Lung microvascular endothelial cell (primary cell): ENCODE data around the gene HACL1. TPM values are rescaled to one million over a fixed set of nuclear protein-coding genes. Genes with fewer than 3 reads are reported as not detected.
"Not testable (repeated sequence)": the region's sequence is repeated elsewhere in the genome, so short reads cannot be mapped to it uniquely, and the experiment has no call there.

ENCODE experiments used
- DNase-seq, 2 donors: peaks; one replicate each; pipeline versions ENCODE4 v3.0.0 to v3.0.0-alpha.2; 2010; ENCODE audit warnings: low read depth in 2 of 2
- total RNA-seq: library from RNA; depleted of rRNA; stranded (reverse); fragments of >200 nt; gene quantifications from 2 replicates; pipeline ENCODE4 v1.2.1, GENCODE V29; 2014

Gene HACL1
- total RNA-seq, 1 donor from 2014 or later = 26.2 TPM

DNA sequence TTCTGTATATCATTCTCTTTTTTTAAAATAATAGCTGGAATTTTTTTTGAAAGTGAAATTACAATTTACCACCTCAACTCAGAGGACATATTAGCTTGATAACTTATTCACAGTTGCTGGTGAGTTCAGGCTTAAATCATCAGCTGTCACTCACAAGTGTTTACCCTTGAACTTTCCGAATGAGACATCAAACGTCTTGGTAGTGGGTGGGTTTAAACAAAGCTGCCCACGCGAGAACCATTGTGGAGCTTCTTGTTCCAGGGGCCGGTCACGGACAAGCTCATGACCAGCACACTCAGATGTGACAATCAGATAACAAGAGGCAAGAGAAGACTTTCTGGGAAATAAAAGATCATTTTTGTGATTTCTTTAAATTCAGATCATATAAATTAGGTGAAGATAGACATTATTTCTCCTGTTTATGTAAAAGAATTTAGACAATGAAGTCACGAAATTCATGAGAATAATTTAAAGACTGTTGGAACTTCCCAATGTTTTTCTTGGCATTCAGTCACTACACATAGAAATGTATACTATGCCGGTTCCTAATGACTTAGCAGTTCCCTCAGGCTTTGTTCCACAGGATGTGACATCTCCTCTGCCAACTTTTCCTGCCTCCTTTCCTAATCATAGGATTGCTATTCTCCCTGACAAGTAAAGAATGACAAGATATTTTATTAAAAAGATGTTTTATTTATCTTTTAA, 29.4 kb upstream of the HACL1 start:
- peak; percentile 91 to 94 for DNase-seq

DNA sequence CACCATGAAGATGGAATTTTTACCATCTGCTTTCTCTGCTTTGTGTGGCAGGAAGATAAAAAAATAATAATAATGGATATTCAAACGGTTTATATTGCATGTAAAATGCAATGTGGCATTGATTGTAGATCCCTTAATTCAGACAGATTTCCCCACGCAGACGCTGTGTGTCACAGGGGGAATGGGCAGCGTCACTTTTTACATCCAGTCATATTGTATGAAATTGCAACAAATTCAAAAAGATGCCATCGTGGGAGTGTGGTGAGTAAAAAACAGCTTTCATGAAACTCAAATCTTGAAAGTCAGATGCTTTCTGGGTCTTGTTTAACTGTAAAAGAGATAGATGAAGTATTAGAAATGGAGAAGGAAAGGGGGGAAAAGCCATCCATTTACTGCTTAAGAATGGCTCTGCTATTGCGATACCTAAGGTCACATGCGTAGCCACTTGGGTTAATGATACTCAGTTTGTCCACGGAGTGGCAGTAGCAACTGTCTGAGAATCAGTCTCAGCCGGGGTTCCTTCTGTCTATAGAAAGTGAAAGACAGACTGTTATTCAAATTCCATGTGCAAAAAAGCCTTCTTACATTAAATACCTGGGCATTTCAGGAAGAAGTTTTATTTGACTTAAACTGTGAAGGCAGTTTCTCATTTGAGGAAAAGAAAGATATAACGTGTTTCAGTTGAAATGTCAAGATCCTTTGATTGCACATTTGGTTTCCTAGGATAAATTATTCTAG, 28.7 kb upstream of the HACL1 start:
- DNase-seq = peak; percentile 90 to 93

DNA sequence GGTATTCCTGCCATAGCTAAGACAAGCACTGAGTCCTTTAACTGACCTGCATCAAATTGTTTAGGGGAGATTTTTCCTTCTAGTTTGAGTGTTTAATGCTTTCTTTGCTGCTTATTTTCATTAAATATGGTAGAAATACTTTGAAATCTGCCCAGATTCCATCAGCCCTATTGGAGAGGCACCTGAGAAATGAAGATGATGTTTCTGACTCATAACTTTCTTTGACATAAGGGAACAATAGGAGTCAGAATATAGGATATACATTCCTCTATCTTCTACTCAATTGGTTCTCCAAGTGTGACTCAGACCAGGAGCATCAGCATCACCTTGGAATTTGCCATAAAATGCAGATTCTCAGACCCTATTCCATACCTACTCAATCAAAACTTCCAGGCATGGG, 27.6 kb upstream of the HACL1 start:
- DNase-seq = no peak

DNA sequence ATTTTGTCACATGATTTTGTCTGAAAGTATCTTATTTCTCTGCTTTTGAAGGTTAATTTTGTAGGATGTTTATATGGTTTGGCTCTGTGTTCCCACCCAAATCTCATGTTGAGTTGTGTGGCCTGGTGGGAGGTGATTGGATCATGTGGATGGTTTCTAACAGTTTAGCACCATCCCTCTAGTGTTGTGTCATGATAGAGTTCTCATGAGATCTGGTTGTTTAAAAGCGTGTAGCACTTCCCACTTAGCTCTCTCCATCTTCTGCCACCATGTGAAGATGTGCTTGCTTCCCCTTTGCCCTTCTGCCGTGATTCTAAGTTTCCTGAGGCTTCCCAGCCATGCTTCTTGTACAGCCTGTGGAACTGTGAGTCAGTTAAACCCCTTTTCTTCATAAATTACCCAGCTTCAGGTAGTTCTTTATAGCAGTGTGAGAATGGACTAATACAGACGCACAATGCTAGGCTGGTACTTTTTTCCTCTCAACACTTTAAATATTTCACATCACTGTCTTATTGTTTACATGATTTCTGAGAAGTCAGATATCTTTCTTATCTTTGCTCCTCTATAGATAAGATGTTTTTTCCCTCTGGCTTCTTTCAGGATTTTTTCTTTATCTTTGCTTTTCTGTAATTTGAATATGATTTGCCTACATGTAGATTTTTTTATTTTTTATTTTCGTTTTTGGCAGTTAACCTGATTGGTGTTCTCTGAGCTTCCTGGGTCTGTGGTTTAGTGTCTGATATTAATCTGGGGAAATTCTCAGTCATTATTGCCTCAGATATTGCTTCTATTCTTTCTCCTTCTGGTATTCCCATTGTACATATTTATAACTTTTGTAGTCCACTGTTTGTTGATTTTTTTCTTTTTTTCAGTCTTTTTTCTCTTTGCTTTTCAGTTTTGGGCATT, 22.4 kb upstream of the HACL1 start:
- DNase-seq = no peak

DNA sequence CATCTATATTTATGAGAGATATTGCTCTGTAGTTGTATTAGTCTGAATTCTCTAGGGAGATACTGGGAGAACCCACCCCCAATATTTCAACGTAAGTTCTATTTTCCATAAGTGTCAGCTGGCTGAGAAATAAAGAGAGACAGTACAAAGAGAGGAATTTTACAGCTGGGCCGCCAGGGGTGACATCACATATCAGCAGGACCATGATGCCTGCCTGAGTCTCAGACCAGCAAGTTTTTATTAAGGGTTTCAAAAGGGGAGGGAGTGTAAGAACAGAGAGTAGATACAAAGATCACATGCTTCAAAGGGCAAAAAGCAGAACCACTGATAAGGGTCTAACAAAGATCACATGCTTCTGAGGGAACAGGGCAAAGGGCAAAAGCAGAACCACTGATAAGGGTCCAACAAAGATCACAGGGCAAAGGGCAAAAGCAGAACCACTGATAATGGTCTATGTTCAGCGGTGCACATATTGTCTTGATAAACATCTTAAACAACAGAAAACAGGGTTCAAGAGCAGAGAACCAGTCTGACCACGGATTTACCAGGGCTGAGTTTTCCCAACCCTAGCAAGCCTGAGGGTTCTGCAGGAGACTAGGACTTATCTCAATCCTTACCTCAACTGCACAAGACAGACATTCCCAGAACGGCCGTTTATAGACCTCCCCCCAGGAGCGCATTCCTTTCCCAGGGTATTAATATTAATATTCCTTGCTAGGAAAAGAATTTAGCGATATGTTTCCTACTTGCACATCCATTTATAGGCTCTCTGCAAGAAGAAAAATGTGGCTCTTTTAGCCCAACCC, 18.5 kb upstream of the HACL1 start:
- not testable (repeated sequence) for DNase-seq

DNA sequence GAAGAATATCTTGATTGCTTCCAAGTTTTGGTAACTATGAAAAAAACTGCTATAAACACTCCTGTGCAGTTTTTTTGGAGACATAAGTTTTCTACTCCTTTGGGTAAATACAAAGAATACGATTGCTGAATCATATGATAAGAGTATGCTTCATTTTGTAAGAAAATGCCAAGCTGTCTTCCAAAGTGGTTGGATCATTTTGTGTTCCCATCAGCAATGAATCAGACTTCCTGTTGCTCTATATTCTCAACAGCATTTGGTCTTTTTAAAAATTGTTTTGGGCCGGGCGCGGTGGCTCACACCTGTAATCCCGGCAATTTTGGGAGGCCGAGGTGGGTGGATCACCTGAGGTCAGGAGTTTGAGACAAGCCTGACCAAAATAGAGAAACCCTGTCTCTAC, 14.7 kb upstream of the HACL1 start:
- DNase-seq = peak in 1 of 2 donors; percentile 63

DNA sequence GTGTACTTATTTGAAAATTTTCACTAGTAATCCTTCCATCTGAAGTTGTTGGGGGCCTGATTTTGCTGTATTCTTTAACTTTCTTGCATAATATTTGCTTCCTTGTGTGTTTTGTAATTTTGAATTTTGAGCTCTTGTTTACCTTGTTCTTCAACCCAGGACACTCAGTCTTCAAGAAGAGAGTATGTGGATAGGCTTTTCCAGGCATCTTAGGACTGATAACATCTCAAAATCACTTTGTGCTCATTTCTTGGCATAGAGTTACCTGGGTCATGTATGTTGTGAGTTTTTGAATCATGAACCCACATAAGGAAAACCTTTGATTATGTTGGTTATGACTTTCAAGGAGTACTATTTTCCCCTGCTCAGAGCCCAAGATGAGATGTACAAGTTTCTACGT, 13.6 kb upstream of the HACL1 start:
- DNase-seq = no peak

DNA sequence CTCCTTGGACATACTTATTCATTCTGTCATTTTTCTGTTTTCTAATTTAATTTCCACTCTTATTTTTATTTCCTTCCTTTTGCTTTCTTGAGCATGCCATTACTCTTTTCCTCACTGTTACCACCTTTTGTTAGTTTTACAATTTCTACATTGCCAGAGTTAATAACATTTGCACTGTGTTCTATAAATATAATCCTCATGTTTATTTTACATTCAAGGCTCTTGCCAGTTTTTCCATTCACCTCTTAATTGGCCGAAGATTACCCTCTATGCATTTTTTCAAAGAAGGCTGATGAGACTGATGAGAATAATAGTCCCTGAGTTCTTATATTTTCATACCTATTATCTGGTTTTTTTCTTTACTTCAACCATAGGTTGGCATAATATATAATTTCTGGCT, 10.6 kb upstream of the HACL1 start:
- DNase-seq = no peak

DNA sequence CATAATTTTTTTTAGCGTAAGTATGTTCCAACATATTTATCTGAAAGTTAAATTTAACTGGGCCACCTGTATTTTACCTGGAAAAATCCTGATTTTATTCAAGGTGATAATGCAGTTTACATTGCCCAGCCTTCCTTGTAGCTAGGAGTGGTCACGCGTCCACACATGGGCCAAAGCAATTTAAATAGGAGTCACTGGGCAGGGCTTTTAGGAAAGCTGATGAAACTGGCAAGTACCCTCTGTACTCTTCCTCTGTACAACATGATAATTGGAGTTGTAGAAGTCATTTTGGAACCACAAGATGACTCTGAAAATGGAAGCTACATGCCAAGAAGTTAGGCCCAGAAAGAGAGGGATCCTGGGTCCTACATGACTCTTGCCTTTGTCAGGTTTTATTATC, 9.6 kb upstream of the HACL1 start:
- DNase-seq = no peak

DNA sequence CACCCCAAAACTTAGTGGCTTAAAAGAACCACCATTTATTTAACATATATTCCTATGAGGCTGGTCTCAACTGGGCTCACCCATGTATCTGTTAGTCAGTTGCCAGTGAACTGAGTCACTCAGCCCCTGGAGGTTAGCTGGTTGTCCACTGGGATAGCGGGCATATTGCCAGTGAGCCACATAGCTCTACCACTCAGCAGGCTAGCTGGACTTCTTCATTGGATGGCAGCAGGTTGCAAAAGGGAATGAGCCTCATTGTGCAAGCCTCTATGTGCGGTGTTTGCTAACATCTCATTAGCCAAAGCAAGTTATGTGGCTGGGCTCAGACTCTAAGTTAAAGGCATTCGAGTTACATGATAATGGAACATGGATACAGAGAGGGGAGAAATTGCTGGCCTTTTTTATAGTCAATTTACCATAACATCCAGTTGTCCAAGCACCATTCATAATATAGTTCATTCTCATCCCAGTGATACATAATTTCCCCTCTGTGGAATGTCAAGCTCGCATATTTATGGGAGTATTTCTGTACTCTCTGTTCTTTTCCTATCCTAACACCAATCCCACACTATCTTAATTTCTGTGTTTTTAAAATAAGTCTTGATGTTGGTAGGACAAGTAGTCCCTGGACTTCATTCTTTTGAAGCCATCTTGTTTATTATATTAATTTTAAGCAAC, 8.9 kb upstream of the HACL1 start:
- peak in 1 of 2 donors; percentile 25 for DNase-seq

DNA sequence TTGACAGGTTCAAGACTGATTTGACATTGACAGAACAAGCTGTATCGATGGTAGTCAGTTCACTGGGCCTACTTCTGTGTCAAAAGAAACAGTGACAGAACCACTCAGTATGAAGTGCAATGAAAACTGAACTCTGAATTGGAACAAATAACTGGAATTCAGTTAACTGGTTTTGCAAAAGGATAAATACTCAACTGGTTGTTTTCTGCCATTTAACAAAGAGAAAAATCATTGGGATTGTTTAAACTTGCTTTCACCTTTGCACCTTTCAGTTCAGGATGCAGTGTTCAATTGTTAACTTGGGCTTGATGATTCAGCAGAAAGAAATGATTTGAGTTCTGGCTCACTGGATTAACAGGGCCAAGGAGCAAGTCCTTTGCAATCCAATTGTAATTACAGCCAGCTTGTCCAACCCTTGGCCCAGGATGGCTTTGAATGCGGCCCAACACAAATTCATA, 5.1 kb upstream of the HACL1 start:
- DNase-seq = peak; percentile 39 to 51

DNA sequence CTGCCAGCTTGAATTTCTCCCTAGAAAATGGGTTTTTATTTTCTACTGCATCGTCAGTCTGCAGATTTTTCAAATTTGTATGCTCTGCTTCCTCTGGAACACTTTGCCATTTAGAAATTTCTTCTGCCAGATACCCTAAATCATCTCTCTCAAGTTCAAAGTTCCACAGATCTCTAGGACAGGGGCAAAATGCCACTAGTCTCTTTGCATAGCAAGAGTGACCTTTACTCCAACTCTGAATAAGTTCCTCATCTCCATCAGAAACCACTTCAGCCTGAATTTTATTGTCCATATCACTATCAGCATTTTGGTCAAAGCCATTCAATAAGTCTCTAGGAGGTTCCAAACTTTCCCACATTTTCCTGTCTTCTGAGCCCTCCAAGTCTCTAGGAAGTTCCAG, 3.2 kb upstream of the HACL1 start:
- not testable (repeated sequence) for DNase-seq

DNA sequence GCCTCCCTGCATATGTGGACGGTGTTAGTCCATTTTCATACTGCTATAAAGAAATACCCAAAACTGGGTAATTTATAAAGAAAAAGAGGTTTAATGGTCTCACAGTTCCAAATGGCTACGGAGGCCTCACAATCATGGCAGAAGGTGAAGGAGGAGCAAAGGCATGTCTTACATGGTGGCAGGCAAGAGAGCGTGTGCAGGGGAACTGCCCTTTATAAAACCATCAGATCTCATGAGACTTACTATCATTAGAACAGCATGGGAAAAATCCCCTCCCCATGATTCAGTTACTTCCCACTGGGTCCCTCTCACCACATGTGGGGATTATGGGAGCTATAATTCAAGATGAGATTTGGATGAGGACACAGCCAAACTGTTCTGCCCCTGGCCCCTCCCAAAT, 1.4 kb upstream of the HACL1 start:
- DNase-seq = not testable (repeated sequence)

DNA sequence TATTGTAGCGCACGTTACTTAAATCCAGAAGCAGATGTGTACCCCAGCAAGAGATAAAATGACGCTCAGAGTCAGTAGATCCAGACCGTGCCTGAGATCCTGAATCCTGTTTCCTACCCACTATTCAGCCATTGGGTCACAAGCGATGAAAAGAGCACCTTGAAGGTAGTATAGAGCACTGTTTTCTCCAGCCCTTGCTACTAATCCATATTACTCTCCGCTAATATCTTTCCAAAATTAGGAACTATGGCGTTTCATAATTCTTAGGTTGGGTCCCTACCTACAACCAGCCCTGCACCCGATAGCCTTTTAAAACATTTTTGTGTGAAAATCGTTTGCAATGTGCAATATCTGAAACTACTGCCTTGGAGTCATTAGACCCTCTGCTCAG, 772 bp upstream of the HACL1 start:
- no peak for DNase-seq

DNA sequence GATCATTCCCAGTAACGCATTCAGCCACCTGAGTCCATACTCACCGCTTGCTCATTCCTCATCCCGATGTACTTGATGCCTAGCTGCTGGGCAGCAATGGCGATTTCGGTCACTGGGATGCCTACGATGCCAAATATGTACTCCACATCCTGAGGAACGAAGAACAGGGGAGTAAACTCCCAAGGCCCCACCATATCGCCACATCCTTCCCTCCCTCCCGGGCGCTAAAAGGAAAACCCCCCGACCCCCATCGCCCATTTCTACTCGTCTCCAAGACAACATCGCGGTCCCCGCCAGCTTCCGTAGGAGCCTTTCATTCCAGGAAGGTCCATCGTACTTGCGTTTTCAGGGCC, 347 bp downstream of the HACL1 start:
- no peak for DNase-seq

DNA sequence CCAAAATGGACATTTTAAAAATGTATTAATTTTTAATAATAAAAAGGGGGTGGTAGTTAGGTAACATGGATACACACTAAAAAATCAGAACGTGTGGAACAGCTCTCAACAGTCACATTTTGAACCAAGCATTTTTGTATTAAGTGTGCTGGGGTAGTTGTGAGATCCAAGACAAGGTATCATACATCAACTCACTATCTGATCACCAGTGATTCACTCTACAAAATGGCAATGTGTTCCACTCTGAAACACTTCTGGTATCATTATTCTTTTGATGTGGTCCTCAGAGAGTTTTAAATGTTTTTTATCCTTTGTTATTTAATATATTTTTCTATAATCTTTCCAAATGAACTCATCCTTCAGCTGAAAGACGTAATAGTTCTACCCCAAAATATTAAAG, 5.4 kb downstream of the HACL1 start:
- DNase-seq = no peak

DNA sequence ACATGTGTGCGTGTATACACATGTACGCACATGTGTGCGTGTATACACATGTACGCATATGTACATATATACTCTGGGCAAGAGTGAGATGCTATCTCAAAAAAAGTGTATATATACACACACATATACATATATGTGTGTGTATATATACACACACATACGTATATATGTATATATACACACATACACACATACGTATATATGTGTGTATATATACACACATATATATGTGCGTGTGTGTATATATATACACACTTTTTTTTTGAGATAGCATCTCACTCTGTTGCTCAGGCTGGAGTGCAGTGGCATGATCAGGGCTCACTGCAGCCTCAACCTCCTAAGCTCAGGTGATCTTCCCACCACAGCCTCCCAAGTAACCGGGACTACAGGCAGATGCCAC, 8.4 kb downstream of the HACL1 start:
- DNase-seq = no peak

DNA sequence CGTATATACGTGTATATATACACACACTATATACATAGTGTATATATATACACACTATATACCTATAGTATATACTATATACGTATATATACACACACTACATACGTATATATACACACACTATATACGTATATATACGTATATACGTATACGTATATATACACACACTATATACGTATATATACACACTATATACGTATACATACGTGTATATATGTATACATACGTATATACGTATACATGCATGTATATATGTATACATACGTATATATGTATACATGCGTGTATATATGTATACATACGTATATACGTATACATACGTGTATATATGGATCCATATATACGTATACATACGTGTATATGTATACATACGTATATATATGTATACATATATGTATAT, 9.4 kb downstream of the HACL1 start:
- DNase-seq = no peak

DNA sequence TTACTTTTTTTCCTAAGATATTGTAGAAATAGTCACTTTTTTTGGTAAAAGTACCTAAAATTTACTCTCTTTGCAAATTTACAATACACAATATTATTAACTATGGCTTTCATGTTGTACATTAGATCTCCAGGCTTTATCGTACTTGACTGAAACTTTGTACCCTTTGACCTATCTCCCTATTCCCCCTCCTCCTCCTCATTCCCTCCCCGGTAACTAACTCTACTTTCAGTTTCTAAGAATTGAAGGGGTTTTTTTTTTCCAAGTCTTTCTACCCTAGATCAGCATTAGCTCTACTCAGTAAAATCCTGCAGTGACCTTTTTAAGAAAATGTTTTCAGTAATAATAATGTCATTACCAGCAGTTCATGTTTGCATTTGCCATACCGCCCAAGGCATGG, 10.1 kb downstream of the HACL1 start:
- no peak for DNase-seq

DNA sequence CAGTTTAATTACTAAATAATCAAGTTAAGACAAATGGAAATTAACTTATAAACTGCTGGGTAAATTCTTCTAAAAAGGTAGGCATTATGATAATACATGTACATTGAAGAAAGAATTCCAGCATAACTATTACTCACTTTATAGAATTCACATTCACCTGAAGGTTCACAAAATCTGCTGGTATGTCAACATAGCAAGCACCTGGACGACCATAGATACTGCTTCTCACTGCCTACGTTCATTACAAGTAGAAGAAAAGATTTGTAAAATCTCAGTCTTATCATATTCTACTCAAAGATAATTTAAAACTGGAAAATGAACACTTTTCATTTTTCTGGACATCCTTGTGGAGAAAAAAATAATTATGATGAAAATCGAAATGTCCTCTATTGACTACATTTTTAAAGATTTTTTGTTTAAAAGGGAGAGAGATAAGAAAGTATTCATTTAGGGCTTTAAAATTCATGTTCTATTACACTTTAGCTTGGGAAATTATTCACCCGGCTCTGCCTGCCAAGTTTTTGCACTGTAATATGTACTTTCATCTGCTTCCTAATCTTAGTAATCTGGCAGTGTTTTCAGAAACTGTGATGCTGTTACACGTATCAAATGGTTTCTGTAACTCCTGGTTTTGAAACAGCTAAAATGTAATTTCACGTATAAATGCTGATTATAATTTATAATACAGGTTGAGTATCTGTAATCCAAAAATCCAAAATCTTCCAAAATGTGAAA, 16.1 kb downstream of the HACL1 start:
- peak in 1 of 2 donors; percentile 38 for DNase-seq
